SK-N-MC (cell line): ENCODE data around the gene CMIP.
"Not testable (repeated sequence)": the region's sequence is repeated elsewhere in the genome, so short reads cannot be mapped to it uniquely, and the experiment has no call there.

ENCODE experiments used
- DNase-seq: peaks from one replicate; pipeline ENCODE4 v3.0.0-alpha.2; 2011; ENCODE audit warnings: low read depth, low spot score
- H3K27ac ChIP-seq: fragments of 200-600 bp; sonication (generic); 2 replicates; pipeline ENCODE4 v1.5.1; 2016; ENCODE audit warnings: mixed run types
- H3K36me3 ChIP-seq: fragments of 200-600 bp; sonication (generic); 2 replicates; pipeline ENCODE4 v1.6.1; 2017; ENCODE audit warnings: antibody characterized with exemption, low read length, mixed read lengths; ENCODE audit not compliant: insufficient read depth
- H3K4me3 ChIP-seq: fragments of 200-600 bp; sonication (generic); 2 replicates; pipeline ENCODE4 v1.5.1; 2016
- H3K9ac ChIP-seq: fragments of 200-600 bp; sonication (generic); 2 replicates; pipeline ENCODE4 v1.8.0; 2017; ENCODE audit warnings: mixed run types, mixed read lengths; ENCODE audit not compliant: insufficient read length
- H3K9me3 ChIP-seq: fragments of 200-600 bp; sonication (generic); 2 replicates; pipeline ENCODE4 v1.6.1; 2017; ENCODE audit warnings: low read depth, mild to moderate bottlenecking, antibody characterized with exemption, low read length, moderate library complexity, mixed read lengths
- EZH2 ChIP-seq: fragments of 200-600 bp; sonication (generic); IDR thresholded peaks from one replicate; pipeline ENCODE4 v1.6.1; 2017; ENCODE audit warnings: antibody characterized with exemption
- FOXP2 ChIP-seq: optimal IDR thresholded peaks from 2 replicates; pipeline ENCODE3; 2011; ENCODE audit warnings: mild to moderate bottlenecking, moderate library complexity; ENCODE audit not compliant: insufficient read depth; ENCODE audit errors: extremely low read length, control extremely low read depth
- POLR2AphosphoS5 ChIP-seq: IDR thresholded peaks from 2 replicates; pipeline ENCODE4 v1.6.1; 2012; ENCODE audit warnings: mild to moderate bottlenecking, low read depth, low read length, borderline replicate concordance

Gene CMIP

DNA sequence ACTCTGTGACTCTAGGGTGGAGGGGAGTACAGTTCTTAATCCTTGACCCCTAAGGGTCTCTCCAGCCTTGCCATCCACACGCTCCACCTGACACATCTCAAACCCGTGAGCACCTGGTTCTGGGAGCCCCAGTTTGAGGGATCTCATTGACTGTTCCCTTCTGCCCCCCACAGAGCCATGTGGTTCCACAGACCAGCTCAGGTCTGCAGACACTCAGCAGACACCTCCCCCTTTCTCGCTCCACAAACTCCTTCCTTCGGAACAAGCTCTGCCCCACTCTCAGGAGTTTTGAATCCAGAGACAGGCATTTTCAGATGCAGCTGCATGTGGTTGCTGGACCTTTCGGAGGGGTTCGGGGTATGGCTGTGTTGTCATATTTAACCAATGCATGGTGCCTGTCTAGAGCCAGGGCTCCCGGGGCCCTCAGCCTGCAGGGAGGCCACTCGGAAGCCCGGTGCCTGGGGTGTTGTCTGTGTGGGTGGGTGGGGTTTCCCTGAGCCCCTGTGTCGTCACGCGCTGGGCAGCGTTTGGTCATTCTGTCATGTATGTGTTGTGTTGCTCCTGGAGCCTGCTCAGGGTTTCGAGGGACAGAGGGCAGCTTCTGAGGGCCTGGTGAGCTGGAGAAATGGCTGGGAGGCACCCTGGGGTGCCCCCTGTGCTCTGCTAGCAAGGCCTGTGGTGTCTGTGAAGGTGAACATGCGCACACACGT is 235.3 kb downstream of the CMIP start:
- TF ChIP-seq EZH2: no peak
- TF ChIP-seq POLR2AphosphoS5: no peak
- TF ChIP-seq FOXP2: no peak
- Histone ChIP-seq H3K9ac (no peak overlapping the region), H3K27ac (no peak overlapping the region), H3K9me3 (no peaks in the 10 kb centered on the region), H3K36me3 (no peaks in the 10 kb centered on the region), H3K4me3 (no peak overlapping the region)
- no peak for DNase-seq

DNA sequence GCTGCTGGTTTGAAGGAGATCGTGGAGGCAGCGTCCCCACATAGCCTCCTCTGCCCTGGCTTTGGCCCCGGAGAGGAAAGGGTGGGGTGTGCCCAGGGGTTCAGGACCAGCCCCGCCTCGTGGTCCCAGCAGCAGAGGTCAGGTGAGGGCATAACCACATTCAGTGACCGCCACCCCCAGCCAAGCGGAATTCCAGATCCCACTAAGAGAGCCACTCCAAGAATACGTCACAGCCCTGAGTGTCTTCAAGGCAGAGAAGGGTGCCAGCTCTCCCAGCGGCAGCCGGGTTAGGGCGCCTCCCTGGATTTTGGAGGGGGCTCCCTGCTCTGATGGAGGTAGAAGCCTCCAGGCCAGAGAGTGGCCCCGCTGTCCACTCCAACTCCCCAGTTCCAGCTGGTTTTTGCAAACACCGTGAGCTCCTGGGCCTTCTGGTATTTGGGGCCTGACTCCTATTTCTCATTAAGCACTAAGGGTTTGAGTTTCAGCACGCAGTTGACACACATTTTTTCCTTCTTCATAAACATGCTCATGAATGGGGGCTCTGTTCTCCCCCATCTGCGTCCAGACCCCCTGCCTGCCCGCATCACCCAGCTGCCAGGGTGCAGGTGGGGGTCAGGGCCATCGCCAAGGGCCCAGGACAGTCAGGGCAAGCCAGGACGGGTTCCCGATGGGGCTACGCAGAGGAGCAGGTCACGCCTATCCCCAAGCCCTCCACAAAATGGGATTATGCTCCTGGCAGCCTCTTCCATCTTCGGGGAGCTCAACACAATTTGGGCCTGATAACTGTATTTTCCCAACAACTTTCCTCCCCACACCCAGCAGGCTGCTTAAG is 236.1 kb downstream of the CMIP start:
- no peak for TF ChIP-seq POLR2AphosphoS5
- no peak for TF ChIP-seq EZH2
- TF ChIP-seq FOXP2: no peak
- Histone ChIP-seq H3K27ac (no peak overlapping the region), H3K36me3 (no peaks in the 10 kb centered on the region)

DNA sequence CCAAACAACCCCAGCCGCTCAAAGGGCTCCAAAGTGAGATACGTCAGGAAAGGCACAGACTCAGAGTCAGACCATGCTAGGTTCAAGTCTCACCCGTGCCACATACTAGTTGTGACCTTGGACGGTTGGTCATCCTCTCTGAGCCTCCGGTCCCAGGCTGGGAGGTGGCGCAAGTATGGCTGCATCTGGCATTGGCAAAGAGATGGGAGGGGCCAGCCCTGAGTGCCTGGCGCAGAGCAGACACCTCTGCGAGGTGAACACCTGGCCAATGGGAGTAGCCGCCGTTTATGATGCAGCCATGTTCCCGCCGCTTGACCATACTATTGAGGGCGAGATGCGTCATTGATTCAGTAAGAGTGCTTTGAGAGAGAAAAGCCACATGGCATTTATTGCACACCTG is 236.7 kb downstream of the CMIP start:
- no peak overlapping the region for H3K4me3 ChIP-seq
- H3K27ac ChIP-seq: no peak overlapping the region
- no peaks in the 10 kb centered on the region for H3K36me3 ChIP-seq
- H3K9me3 ChIP-seq: no peaks in the 10 kb centered on the region
- DNase-seq: no peak
- H3K9ac ChIP-seq: no peak overlapping the region
- no peak for TF ChIP-seq FOXP2
- no peak for TF ChIP-seq POLR2AphosphoS5
- no peak for TF ChIP-seq EZH2

More for the DNA sequence above, 236.1 kb downstream of the CMIP start:
- Histone ChIP-seq H3K9me3 (no peaks in the 10 kb centered on the region), H3K9ac (no peak overlapping the region), H3K4me3 (no peak overlapping the region)
- DNase-seq: no peak

DNA sequence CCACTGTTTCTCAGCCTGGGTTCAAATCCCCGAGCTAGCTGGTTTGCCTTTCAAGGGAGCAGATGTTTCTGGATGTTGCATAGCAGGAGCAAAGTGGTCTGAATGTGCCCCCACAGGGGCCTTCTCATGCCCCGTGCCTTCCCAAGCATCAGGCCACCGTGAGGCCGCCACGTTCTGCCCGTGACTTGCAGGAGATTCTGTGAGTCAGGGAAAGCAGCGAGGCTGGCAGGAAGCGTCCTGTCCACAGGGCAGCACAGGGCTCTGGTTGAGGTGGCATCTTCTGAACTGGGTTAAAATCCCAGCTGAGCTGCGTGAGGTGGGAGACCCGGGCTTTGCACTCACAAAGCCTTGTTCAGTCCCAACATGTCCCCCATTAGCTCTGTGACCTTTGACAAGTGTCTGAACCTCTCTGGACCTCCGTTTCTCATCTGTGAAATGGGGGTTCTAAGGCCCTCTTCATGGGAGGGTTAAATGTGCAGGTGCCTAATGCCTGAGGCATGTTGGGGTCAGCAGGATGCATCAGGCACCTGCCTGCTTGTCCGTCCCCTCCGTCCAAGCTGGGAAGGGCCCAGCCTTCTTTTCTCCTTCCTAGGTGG is 239.7 kb downstream of the CMIP start:
- H3K9me3 ChIP-seq: no peaks in the 10 kb centered on the region
- DNase-seq: no peak
- no peak overlapping the region for H3K27ac ChIP-seq
- no peak overlapping the region for H3K4me3 ChIP-seq
- no peaks in the 10 kb centered on the region for H3K36me3 ChIP-seq
- H3K9ac ChIP-seq: no peak overlapping the region
- TF ChIP-seq FOXP2 (no peak), EZH2 (no peak), POLR2AphosphoS5 (no peak)

DNA sequence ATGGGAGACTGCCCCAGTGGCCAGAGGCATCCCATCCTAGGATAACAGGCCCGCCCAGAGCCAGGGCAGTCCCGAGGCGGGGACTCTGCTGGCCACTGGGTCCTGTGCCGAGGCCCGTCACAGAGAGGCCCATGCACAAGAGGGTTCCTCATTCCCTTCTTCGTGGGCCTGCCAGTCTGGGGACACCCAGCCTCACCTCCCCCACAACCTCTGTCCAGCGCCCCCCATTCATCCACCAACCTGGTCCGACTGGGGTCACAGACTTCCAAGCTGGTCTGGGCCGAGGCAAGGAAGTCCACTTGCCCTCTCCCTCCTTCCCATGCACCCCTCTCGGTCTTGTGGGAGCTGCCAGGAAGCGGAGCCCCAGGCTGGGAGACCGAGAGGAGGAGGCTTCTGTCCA is 240.3 kb downstream of the CMIP start:
- H3K4me3 ChIP-seq: no peak overlapping the region
- no peaks in the 10 kb centered on the region for H3K9me3 ChIP-seq
- TF ChIP-seq EZH2 (no peak), POLR2AphosphoS5 (no peak), FOXP2 (no peak)
- H3K36me3 ChIP-seq: no peaks in the 10 kb centered on the region
- no peak overlapping the region for H3K27ac ChIP-seq
- DNase-seq: no peak
- no peak overlapping the region for H3K9ac ChIP-seq

DNA sequence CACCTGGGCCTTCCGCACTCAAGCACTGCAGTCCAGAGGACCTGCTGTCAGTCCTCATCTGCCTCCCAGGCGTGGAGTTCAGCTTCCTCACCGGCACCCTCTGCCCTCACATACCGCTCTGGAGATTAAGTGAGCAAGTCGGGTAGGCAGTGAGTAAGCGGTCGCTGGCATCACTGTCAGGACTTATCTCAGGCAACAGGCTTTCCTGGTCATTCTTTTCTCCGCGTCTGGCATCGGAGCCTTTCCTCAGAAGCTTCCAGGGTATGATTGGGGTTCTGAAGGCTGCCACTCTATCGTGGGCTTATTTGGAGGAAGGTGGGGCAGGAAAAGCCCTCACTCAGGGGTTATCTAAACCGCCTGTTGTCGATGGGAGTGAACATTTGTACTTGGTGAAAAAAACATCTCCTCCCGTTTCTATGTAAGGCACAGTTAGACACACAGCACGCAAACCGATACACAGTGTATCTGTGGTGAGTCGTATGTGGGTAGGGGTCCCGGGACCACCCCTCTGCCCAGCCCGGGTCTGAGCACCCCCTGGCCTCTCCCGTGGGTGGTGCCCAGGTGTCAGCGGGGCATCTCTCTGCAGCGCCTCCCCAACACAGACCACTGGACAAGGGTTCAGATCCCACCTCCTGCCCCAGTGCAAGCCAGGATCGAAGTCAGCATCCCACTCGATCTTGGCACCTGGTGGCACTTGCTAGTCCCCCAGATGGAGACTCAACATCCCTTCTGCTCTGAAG is 242.0 kb downstream of the CMIP start:
- Histone ChIP-seq H3K9ac (no peak overlapping the region), H3K36me3 (no peaks in the 10 kb centered on the region), H3K9me3 (no peaks in the 10 kb centered on the region), H3K4me3 (no peak overlapping the region), H3K27ac (no peak overlapping the region)
- no peak for TF ChIP-seq POLR2AphosphoS5
- no peak for TF ChIP-seq FOXP2
- no peak for DNase-seq

DNA sequence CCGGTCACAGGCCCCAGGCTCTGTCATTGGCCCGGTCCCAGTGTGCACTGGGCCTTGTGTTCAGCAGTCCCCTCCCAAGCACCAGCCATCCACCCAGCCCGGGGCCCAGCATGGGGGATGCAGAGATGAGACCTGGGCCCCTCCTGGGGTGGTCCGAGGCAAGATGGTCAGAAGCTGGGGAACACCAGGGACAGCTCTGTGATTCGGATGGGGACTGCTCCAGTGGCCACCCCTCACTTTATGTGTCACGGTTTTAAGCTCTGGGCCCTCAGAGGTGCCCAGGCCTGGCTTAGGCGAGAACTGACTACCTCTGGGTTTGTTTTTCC is 242.5 kb downstream of the CMIP start:
- Histone ChIP-seq H3K9ac (no peak overlapping the region), H3K9me3 (no peaks in the 10 kb centered on the region), H3K36me3 (no peaks in the 10 kb centered on the region), H3K27ac (no peak overlapping the region), H3K4me3 (no peak overlapping the region)
- DNase-seq: no peak
- TF ChIP-seq FOXP2: no peak
- no peak for TF ChIP-seq POLR2AphosphoS5
- no peak for TF ChIP-seq EZH2

DNA sequence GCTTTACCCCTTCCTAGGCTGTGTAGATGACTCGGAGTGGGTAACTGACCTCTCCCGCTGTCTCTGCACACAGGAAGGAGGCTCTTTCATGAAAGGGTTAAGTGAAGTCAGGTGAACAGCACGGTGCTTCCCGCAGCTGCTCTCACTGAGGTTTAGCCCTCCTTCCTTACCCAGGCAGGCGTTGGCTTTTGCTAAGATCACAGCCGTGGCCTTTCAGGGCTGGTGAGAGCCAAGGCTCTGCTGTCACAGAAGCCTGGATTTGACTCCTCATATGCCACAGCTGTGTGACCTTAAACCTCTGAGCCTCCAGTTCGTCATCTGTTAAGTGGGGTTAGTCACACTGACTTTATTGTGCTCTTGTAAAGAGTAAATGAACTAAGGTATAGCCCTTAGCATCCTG is 243.6 kb downstream of the CMIP start:
- no peaks in the 10 kb centered on the region for H3K36me3 ChIP-seq
- no peaks in the 10 kb centered on the region for H3K9me3 ChIP-seq
- H3K4me3 ChIP-seq: no peak overlapping the region
- H3K9ac ChIP-seq: no peak overlapping the region
- TF ChIP-seq POLR2AphosphoS5: no peak
- TF ChIP-seq EZH2: no peak
- H3K27ac ChIP-seq: no peak overlapping the region
- DNase-seq: no peak

DNA sequence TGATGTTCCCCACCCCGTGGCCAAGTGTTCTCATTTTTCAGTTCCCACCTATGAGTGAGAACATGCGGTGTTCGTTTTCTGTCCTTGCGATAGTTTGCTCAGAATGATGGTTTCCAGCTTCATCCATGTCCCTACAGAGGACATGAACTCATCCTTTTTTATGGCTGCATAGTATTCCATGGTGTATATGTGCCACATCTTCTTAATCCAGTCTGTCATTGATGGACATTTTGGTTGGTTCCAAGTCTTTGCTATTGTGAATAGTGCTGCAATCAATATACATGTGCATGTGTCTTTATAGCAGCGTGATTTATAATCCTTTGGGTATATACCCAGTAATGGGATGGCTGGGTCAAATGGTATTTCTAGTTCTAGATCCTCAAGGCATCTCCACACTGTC is 244.2 kb downstream of the CMIP start:
- H3K9ac ChIP-seq, H3K4me3 ChIP-seq, DNase-seq, H3K27ac ChIP-seq, H3K36me3 ChIP-seq, H3K9me3 ChIP-seq: not testable (repeated sequence)
